ENCODE measurements around the gene PFKFB4. TPM values are rescaled to one million over a fixed set of nuclear protein-coding genes. Genes with fewer than 3 reads are reported as not detected.
A peak's percentile ranks its signal among the peaks of the same experiment; 100 is the strongest.

The PFKFB4 gene
- total RNA-seq, 1 experiment from 2014 or later, result 12.3 TPM

DNA sequence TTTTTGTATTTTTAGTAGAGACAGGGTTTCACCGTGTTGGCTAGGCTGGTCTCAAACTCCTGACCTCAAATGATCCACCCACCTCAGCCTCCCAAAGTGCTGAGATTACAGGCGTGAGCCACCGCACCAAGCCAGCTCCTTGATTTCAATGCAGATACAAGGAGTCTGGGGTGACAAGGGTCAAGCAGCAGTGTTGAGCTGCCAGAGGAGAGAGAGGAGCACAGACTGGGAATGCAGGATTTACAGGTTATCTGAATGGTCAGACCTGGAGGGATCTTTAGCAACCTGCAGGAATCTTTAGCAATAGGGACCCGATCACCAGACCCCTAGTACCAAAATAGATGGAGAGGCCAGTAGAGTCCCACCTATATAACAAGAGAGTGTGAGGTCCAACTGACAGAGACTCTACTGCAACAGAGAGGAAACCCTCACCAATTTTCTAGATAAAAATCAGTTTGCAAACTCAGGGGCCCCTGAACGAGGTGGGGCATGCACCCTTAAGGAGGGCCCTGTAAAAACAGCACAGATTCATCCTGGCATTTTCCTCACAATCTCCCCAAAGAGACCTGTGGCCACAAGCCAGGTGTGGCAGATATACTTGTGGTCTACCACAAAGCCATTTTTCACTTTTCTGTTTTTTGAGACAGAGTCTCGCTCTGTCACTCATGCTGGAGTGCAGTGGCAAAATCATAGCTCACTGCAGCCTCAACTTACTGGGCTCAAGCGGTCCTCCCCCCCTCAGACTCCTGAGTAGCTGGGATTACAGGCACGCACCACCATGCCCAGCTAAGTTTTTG lies 42.0 kb downstream of the PFKFB4 start:
- Histone ChIP-seq H4K20me1 (ENCODE audit: control insufficient read depth, insufficient read depth, insufficient read length) (no peaks in the 10 kb centered on the region), H2BK20ac (ENCODE audit: low read depth, low read length, poor library complexity, severe bottlenecking) (no peak overlapping the region), H3K79me2 (ENCODE audit: insufficient read depth, low read length) (no peaks in the 10 kb centered on the region), H2BK15ac (ENCODE audit: low read depth, low read length) (no peak overlapping the region), H3K9ac (ENCODE audit: extremely low read depth, insufficient read length, low read length) (no peak overlapping the region), H2AK5ac (ENCODE audit: insufficient read length, low read length) (no peak overlapping the region), H4K91ac (ENCODE audit: insufficient read length, low read depth, low read length) (no peak overlapping the region), H3K27ac (ENCODE audit: insufficient read length, low read depth, low read length) (no peak overlapping the region), H3K9me3 (ENCODE audit: control insufficient read depth, low read depth, low read length) (no peaks in the 10 kb centered on the region), H3K14ac (ENCODE audit: insufficient read depth, low read length) (no peak overlapping the region), H3K4me2 (ENCODE audit: insufficient read depth, insufficient read length, low read length) (no peak overlapping the region), H3K23me2 (ENCODE audit: insufficient read length, low read depth, low read length, poor library complexity, severe bottlenecking) (no peaks in the 10 kb centered on the region), H2BK5ac (ENCODE audit: insufficient read length, low read length) (no peak overlapping the region), H2AFZ (ENCODE audit: low read length) (no peak overlapping the region), H2BK12ac (ENCODE audit: insufficient read length, low read depth, low read length) (no peak overlapping the region), H3K79me1 (ENCODE audit: insufficient read depth, low read depth, low read length, poor library complexity, severe bottlenecking) (no peaks in the 10 kb centered on the region), H3K18ac (ENCODE audit: insufficient read length, low read depth, low read length) (no peak overlapping the region), H3K56ac (ENCODE audit: insufficient read length, low read depth, low read length) (no peak overlapping the region), H3K4me1 (ENCODE audit: insufficient read depth, low read length) (no peaks in the 10 kb centered on the region), H3K27me3 (ENCODE audit: insufficient read depth, low read length) (no peaks in the 10 kb centered on the region), H2BK120ac (ENCODE audit: low read depth, low read length, poor library complexity, severe bottlenecking) (no peak overlapping the region), H3K23ac (ENCODE audit: insufficient read length, low read depth, low read length) (no peak overlapping the region), H3K4ac (ENCODE audit: low read depth, low read length) (no peak overlapping the region), H4K8ac (replicated peaks; ENCODE audit: insufficient read length, low read depth, low read length) (no peak overlapping the region), H4K5ac (ENCODE audit: insufficient read length, low read depth, low read length) (no peak overlapping the region), H3T11ph (ENCODE audit: low read length) (no peak overlapping the region)
- Mint-ChIP-seq H3K36me3 (ENCODE audit: insufficient read depth in 1 of 3, low read depth in 3 of 3) (peaks cover 3 to 5% (median 3%) of the 10 kb centered on the region in 3 experiments; a peak in 3 of 7 replicates), H3K9me3 (no peaks in the 10 kb centered on the region), H3K27ac (0 out of 7 replicates have a peak overlapping the region, but pooled peaks of 1 of the 3 experiments have one; percentile 53), H3K27me3 (ENCODE audit: low read depth) (no peaks in the 10 kb centered on the region), H3K4me1 (peaks cover 2% of the 10 kb centered on the region in 2 experiments; a peak in 3 of 4 replicates), H3K4me3 (no peak overlapping the region)
- TF ChIP-seq, protein P1, sequence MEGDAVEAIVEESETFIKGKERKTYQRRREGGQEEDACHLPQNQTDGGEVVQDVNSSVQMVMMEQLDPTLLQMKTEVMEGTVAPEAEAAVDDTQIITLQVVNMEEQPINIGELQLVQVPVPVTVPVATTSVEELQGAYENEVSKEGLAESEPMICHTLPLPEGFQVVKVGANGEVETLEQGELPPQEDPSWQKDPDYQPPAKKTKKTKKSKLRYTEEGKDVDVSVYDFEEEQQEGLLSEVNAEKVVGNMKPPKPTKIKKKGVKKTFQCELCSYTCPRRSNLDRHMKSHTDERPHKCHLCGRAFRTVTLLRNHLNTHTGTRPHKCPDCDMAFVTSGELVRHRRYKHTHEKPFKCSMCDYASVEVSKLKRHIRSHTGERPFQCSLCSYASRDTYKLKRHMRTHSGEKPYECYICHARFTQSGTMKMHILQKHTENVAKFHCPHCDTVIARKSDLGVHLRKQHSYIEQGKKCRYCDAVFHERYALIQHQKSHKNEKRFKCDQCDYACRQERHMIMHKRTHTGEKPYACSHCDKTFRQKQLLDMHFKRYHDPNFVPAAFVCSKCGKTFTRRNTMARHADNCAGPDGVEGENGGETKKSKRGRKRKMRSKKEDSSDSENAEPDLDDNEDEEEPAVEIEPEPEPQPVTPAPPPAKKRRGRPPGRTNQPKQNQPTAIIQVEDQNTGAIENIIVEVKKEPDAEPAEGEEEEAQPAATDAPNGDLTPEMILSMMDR (conservative IDR thresholded peaks at IDR 0.05), result no peak
- WGBS (ENCODE audit: extremely low coverage, insufficient read length, low lambda C conversion rate), result no CpG with 5 or more reads among the region's 8 CpGs
- DNase-seq, result no peak
